ENCODE results near the gene PRDM16. TPM values are rescaled to one million over a fixed set of nuclear protein-coding genes. Genes with fewer than 3 reads are reported as not detected.

Gene PRDM16
- polyA plus RNA-seq, 1 donor from 2014 or later = 0.21 TPM

GRCh38 chr1:3020263-3020909 lies 48.6 kb upstream of the PRDM16 start:
- no peak for TF ChIP-seq SMC3 (conservative IDR thresholded peaks at IDR 0.05; ENCODE audit: poor library complexity)
- TF ChIP-seq POLR2AphosphoS5 (IDR thresholded peaks at IDR 0.05) = no peak
- TF ChIP-seq REST (IDR thresholded peaks at IDR 0.05; ENCODE audit: borderline replicate concordance) = no peak
- TF ChIP-seq RAD21 (conservative IDR thresholded peaks at IDR 0.05) = no peak
- no peak for TF ChIP-seq MXI1 (conservative IDR thresholded peaks at IDR 0.05; ENCODE audit: poor library complexity, severe bottlenecking)
- TF ChIP-seq TAF1 (IDR thresholded peaks at IDR 0.05; ENCODE audit: low read depth) = no peak
- TF ChIP-seq CTCF (IDR thresholded peaks at IDR 0.05; ENCODE audit: poor library complexity, severe bottlenecking) = no peak
- TF ChIP-seq EZH2 (IDR thresholded peaks at IDR 0.05; ENCODE audit: borderline replicate concordance, insufficient read depth, low read length, poor library complexity, severe bottlenecking) = no peak
- no peak for TF ChIP-seq EP300 (conservative IDR thresholded peaks at IDR 0.05; ENCODE audit: poor library complexity, severe bottlenecking)
- Histone ChIP-seq H3K4me3 (ENCODE audit: low read length) (no peak overlapping the region), H4K20me1 (ENCODE audit: insufficient read depth) (no peaks in the 10 kb centered on the region), H3K36me3 (ENCODE audit: insufficient read depth, low read length) (no peaks in the 10 kb centered on the region), H3K79me2 (replicated peaks; ENCODE audit: insufficient read depth, low read length) (no peaks in the 10 kb centered on the region), H3F3A (ENCODE audit: insufficient read depth, low read length, poor library complexity, severe bottlenecking) (no peaks in the 10 kb centered on the region), H3K9ac (ENCODE audit: low read length) (no peak overlapping the region), H3K9me2 (ENCODE audit: insufficient read depth, low read length) (no peaks in the 10 kb centered on the region), H3K4me2 (ENCODE audit: low read length) (no peak overlapping the region), H2AFZ (ENCODE audit: low read depth, low read length) (no peak overlapping the region), H3K27ac (ENCODE audit: low read length) (no peak overlapping the region), H3K9me3 (ENCODE audit: low read length) (no peaks in the 10 kb centered on the region), H3K27me3 (ENCODE audit: insufficient read depth, low read depth, low read length) (no peaks in the 10 kb centered on the region)

GRCh38 chr1:3021233-3021671 lies 47.8 kb upstream of the PRDM16 start, which contains the start of gene ACTRT2:
ACTRT2 (plus strand) TSS chr1:3021467; CDS start chr1:3021687, 220 bp downstream.
- Histone ChIP-seq H3K9ac (ENCODE audit: low read length) (no peak within 1 kb of the TSS), H3K27me3 (ENCODE audit: insufficient read depth, low read depth, low read length) (no peaks in the 10 kb centered on the region), H3K36me3 (ENCODE audit: insufficient read depth, low read length) (no peaks in the 10 kb centered on the region), H3K27ac (ENCODE audit: low read length) (no peak within 1 kb of the TSS), H3K9me2 (ENCODE audit: insufficient read depth, low read length) (no peaks in the 10 kb centered on the region), H2AFZ (ENCODE audit: low read depth, low read length) (no peak within 1 kb of the TSS), H3K4me2 (ENCODE audit: low read length) (no peak within 1 kb of the TSS), H3K79me2 (replicated peaks; ENCODE audit: insufficient read depth, low read length) (no peaks in the 10 kb centered on the region), H3F3A (ENCODE audit: insufficient read depth, low read length, poor library complexity, severe bottlenecking) (no peaks in the 10 kb centered on the region), H3K9me3 (ENCODE audit: low read length) (no peaks in the 10 kb centered on the region), H3K4me3 (ENCODE audit: low read length) (no peak within 1 kb of the TSS), H4K20me1 (ENCODE audit: insufficient read depth) (no peaks in the 10 kb centered on the region)
- TF ChIP-seq RAD21 (conservative IDR thresholded peaks at IDR 0.05) = no peak

Data from neural cell (in vitro differentiated cells).